DMS79 treated with DMSO at 0.1 percent for 48 hours (cell line): Measurements from ENCODE around the gene NTSR1.
A peak's percentile ranks its signal among the peaks of the same experiment; 100 is the strongest.

Experiments used
- DNase-seq: peaks from one replicate; lab custom pipeline; 2025; lab: John Stamatoyannopoulos, UW

Gene NTSR1

DNA sequence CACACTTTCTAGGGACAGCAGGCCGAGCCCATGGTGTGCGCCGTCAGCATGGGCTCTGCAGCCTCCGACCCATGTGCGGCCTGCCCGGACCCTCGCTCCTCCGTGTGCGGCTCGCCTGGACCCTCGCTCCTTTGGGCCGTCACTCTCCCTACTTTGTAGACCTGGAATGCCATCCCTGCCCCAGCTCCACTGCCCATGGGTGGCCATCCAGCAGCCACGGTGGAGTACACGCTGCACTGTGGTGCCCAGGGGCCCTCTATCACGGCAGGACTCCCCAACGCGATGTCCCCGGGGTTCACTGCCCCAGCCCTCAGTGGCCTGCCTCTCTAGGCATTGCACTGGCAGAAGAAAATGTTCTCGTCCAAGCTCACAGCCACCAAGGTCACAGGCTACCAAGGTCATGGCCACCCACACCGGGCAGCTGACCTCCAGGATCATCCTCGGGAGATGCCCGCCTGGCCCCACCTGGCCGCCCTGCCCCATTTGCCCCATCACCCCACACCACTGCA, 63.5 kb downstream of the NTSR1 start:
- DNase-seq = no peak

DNA sequence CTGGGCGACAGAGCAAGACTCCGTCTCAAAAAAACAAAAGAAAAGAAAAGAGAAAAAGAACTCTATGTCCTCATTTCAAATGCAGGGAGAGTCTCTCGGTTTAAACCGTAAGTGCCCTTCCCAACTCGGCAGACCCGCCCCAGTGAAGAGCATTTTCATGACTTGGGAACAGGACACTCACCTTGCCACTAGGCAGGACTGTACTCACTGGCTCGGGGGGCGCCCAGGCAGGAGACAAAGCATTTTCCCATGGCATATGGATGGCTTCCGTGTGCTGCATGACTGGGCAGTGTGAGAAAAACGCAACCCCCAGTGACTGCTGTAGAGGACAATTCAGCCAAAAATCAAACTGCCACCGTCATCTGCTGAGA, 64.0 kb downstream of the NTSR1 start:
- peak; percentile 74 for DNase-seq

DNA sequence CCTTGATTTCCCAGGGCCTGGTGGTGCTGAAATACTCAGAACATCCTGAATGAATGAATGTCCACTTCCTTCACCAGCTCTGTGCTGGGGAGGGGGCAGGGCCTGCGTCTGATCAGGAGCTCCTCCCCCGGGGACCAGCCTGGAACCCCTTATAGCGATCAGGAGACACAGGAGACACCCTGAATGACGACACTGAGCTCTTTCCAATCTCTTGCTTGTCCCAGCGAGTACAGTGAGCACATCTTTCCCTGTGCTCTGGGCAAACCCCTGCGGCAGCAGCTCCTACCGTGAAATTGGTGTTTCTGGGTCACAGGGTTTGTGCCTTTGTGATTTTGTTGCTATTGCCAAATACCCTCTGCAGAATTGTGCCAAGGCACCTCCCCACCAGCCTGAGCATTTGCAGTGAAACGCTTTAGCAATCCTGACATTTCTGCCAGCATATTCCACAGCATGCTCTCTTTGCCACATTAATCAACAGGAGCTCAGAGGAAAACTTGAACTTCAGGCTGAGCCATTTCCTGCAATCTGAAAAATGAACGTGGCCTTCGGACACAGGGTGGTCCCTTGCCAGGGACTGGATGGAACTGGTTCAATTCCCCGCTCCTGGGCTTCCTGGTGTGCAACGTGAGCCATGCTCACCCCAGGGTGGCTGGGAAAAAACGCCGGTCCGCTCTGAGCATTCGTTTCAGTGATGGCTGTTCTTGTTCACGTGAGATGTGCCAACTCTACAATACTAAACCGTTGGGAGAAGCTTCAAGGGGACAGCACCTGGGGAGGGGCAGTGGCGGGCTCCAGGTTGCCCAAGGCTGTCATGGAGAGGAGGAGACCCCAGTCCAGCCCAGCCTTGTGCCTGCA, 64.6 kb downstream of the NTSR1 start:
- DNase-seq = peak; percentile 85

DNA sequence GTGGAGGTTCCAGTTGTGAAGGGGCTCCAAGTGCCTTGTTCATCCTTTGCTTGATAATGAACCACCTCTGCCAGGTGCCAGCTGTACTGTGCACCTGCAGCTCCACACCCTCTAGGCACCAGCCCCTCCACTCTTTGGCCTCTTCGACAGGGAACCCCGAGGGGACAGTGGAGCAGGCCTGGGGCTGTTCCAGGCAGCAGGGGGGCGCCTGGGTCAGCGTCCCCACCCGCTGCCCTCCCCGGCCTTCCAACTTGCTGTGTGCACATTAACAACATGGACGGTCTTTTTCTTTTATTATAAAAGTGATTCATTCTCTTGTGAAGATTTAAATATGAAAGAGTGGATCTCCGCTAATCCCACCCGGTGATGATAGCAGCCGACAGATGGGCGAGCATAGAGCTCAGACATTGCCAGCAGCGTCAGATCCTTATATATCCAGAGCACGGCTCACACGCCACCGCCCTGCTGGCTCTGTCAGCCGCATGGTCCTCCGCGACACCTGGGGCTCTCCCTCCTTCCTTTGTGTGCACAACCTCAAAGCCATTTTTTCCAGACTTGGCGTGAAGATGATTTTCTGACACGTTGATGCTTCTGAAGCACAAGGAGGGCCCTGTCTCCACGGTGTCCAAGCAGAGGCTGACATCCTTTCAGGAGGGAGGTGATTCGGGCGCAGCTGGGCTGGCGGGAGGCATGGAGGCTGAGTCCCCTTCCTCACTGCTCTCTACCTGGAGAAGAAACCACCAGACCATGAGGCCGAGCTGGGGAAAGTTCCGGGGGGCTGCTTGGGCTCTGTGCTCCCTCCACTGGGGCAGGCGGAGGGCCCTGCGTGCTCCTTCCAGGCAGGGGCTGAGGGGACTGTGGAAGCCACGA, 65.4 kb downstream of the NTSR1 start:
- DNase-seq = peak; percentile 80

DNA sequence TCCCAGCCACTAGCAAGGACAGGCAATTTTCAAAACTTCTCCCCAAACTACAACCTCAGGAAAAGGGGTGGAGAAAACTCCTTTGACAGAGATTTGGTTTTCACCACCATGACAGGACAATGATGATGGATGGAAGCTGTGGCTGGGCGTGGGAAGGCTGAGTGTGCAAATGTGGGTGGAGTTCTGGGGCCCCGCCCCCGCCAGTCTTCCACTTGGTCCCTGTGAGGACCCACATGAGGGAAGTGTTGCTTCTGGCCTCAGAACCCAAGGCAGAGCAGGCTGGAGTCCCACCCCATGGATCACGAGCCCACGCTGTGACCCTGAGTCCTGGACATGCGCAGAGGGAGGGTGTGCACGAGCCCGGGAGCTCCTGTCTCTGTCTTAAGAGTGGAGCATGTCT, 66.1 kb downstream of the NTSR1 start:
- DNase-seq = no peak

DNA sequence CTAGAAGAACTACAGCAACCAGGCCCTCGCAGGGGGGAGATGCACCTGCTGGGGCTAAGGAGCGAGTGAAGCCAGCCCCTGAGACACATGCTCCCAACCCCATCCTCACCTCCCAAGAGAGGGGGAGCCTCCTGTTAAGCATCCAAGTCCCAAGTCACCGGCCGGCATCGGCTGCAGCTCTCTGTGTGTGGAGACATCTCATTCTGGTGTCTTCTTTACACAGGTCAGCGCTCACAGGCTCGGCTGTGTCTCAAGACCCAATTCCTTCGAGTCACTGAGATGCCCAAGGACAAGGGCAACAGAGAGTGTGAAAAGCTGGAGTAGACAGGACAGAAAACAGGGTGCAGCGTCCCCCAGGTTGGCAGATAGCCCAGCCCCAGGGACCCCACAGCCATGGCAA, 66.6 kb downstream of the NTSR1 start:
- no peak for DNase-seq

DNA sequence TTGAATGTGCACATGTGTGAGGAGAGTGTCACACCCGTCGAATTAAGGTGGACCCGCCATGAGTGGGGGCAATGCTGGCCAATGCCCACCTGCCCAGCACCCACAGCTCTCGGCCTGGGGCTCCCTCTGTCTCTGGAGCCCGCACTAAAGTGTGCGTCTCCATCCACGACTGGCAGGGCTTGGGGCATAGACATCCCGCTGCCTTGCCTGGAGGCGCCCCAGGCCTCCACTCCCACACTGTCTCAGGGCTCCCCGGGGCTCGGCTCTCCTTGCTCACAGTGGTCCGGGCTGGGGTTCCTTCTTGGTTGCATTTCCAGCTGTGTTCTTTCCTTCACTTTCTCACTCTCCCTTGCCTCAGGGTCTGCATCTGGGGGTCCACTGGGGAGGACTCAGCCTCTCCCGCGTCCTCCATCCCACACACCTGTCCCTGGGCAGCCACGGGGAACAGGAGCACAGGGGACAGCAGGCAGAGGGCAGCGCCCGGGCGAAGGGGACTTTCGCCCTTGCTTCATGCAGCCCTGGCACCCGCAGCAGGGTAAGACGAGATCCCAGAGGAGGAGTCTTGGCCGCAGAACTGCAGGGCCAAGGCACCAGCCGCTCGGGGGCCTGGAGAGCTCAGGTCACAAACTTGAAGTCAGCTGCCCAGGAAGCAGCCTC, 67.5 kb downstream of the NTSR1 start:
- DNase-seq = no peak

DNA sequence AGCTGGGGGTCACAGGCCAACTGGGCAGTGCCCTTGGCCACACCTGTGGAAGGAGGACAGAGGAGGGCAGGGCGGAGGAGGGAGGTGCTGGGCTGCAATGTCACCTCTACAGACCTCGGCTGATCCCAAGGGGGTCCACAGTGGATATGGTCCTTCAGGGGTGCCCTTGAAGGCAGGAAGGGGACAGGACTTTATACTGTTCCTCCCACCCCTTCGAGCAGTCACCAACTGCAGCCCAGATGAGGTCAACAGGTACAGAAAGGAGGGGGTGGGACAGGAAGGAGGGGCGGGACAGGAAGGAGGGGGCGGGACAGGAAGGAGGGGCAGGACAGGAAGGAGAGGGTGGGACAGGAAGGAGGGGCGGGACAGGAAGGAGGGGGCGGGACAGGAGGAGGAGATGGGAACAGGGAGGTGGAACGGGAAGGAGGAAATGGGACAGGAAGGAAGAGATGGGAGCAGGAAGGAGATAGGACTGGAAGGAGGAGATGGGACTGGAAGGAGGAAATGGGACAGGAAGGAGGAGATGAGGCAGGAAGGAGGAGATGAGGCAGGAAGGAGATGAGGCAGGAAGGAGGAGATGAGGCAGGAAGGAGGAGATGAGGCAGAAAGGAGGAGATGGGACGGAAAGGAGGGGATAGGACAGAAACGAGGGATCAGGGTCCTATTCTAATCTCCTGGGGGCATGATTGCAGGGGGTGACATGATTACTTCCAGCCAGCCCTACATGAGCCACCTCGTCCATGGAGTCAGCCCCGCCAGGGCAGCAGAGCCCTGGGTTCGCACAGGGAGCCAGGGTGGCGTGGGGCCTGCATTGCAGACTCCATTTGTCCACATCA, 68.3 kb downstream of the NTSR1 start:
- no peak for DNase-seq

DNA sequence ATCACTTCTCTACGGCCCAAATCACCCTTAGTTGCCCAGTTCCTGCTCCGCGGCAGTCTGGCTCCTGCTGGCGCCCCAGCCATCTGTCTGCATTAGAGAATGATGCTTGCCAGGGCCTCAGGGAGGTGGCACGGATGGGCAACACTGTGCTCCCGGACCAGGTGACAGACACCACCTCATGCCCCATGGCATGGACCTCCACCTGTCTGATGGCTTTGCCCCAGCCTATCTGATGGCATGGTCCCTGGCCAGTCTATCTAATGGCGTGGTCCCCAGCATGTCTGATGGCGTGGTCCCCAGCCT, 68.8 kb downstream of the NTSR1 start:
- no peak for DNase-seq

DNA sequence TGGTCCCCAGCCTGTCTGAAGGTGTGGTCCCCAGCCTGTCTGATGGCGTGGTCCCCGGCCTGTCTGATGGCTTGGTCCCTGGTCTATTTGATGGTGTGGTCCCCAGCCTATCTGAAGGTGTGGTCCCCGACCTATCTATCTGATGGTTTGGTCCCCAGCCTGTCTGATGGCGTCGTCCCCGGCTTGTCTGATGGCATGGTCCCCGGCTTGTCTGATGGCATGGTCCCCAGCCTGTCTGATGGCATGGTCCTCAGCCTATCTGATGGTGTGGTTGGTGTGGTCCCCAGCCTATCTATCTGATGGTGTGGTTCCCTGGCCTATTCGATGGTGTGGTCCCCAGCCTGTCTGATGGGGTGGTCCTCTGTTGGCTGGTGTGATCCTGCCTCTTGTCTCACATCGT, 69.4 kb downstream of the NTSR1 start:
- DNase-seq = no peak

DNA sequence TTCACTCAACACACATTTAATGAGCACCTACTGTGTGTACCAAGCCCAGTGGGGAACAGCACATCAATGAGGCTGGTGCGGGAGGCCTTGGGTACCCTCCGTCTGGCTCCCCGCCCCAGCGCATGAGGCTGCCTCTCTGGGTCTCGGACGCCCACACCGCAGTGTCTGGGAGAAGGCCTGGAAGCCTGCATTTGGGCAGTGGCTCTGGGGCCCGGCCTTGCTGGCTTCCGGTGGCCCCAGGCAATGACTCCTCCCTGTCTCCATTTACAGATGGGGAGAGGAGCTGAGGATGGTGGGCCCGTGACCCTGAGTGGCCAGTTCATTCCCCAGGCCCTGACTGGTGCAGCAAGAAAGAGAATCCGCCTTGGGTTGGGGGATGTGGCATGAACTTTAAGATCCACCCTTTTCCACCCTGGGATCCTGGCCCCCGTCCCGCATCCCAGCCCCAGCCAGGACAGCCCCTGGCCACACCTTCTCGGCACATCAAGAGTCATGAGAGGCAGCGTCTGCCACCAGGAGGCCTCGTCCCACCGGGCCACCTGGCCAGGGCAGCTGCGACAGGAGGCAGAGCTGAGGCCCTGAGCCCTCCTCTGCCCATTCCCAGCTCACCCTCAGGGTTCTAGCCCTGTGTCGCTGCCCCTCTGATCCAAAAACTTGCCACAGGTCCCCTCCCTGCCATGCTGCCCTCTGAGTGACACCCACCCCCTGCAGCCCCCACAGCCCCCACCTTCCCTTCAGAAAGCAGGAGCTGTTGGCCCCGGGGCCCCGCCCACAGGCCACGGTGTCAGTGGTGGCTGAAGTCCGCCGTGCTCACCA, 70.2 kb downstream of the NTSR1 start:
- no peak for DNase-seq

DNA sequence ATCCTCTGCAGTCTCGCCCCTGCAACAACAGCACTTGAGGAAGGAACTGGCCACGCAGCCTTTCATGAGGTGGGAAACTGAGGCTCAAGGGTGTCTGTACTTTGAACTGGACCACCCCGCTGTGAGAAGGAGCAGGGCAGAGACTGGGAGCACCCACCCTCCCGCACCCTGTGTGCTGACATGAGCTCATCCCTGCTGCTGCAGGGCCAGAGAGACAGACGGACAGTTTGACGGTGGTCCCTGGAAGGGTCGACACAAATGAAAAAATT, 70.7 kb downstream of the NTSR1 start:
- DNase-seq = no peak

DNA sequence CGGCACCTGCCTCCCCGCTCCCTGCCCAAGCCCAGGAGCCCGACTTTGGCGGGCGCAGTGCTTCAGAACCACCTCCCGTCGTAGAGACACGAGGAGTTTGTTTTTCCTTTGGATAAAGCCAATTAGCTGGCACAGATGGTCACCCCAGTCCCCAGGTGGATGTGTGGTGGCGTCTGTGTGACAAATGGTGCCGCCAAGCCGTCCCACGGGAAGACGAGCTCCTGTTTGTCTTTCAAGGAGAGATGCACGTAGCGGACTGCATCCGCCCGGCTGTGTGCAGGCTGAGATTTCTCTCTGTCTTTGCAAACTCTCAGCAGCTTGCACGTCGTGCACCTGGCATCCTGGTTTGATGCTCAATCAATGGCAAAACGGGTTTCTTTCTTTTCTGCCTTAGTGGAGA, 71.6 kb downstream of the NTSR1 start:
- peak; percentile 34 for DNase-seq

DNA sequence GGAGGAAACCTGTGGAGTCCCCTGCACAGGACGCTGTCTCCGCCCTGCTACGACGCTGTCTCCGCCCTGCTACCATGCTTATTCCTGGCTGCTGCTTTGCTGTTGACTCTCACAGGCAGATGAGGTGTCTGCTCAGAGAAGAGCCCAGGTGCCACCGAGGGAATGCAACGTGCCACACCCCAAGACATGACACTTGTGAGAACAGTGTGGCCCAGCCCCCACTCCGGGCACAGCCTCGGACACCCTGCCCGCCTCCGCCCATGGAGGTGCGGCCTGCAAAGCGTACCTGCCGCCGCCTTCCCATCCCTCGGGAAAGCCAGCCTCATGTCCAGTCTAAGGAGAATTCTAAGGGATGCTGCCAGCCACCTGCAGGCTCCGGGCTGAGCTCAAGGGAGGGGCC, 72.1 kb downstream of the NTSR1 start:
- DNase-seq = no peak

DNA sequence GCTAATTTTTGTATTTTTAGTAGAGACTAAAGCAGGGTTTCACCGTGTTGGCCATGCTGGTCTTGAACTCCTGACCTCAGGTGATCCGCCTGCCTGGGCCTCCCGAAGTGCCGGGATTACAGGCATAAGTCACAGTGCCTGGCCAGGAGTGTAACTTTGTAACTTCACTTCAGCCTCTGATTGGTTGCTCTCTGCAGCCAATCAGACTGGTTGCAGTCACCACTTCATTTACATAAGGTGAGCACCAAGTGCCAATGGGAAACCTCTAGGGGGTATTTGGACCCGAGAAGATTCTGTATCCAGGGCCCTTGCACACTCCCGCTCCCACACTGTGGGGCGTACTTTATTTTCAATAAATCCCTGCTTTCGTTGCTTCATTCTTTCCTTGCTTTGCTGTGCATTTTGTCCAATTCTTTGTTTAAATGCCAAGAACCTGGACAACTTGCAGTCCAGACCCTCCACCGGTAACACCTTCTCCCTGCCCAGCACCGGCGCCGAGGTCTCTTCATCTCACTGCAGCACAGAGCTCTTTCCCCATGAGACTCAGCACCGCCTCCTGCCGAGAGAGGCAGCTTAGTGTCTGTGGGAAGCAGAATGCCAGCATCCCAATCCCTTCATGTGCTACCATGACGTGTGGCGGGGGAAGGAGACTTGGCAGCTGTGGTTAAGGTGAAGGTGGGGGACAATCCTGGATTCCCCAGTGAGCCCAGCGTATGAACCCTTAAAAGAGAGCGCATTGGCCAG, 73.7 kb downstream of the NTSR1 start:
- DNase-seq = no peak

DNA sequence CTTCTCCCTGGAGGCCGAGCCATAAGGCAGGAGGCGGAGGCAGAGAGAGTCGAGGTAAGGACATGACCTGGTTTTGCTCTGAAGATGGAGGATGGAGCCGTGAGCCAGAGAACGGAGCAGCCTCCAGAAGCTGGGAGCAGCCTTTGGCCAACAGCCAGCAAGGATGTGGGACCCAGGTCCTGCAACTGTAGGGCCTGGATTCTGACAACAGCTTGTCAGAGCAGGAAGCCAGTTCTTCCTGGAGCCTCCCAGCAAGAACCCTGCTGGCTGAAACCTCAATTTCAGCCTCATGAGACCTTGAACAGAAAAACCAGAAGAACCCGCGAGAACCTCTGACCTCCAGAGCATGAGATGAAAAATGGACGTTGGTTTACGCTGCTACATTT, 74.2 kb downstream of the NTSR1 start:
- DNase-seq = no peak

DNA sequence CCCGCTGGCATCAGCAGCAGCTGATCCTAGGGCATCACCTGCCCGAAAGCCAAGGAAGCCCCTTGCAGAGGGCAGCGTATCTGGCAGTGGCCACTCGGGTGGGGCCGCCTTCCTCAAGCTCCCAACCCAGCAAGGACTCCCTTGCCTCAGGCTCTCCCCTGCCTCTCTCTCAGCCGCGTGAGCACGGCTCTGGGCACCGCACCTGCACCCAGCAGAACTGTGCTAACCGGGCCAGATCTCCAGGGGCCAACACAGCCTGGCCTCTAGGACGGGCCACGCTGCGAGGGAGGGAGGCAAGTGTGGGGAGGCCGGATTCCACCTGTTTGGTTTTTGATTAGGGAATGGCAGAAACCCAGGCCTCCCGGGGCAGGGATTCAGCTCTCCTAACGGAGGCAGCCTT, 75.9 kb downstream of the NTSR1 start:
- DNase-seq = no peak

DNA sequence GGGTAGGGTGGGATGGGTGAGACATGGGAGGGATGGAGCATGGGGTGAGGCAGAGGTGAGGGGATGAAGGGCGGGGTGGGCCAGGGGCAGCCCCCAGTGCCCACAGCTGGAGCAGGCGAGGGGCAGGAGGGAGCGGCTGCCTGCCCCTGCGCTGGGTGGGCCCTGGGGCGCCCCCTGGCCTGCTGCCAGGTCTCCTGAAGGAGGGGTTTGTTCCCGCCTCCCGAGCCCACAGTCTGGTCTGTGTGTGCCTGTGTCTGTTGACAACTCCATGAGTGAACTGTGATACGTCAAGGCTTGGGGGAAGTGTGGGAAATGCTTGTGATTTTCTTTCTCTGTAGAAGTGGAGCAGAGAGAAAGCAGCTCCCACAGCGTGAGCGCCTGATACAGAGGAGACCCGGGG, 76.8 kb downstream of the NTSR1 start:
- no peak for DNase-seq

DNA sequence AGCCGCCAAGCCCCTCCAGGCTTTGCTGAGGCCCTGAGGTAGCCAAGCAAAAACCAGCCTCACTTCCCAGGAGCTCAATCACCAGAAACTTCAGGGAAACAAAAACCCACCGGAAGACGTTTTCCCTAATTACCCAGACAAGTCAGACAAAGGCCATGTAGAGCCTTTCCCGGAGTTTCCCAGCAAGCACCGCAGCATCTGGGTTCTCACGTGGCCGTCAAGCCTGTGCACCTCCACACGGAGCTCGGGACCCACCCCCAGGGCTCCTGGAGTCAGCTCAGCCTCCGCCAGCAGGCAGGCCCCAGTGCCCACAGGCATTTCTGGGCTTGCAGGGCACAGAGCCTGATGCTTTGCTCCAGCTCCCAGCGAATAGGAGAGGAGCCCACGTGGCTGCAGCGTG, 77.5 kb downstream of the NTSR1 start:
- no peak for DNase-seq

DNA sequence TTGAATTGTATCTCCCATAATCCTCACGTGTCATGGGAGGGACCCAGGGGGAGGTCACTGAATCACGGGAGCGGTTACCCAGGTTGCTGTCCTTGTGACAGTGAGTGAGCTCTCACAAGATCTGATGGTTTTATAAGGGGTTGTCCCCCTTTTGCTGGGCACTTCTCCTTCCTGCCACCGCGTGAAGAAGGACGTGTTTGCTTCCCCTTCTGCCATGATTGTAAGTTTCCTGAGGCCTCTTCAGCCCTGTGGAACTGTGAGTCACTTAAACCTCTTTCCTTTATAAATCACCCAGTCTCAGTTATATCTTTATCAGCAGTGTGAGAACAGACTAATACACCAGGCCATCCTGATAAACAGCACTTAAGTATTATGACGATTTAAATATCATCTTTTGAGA, 78.7 kb downstream of the NTSR1 start:
- no peak for DNase-seq

DNA sequence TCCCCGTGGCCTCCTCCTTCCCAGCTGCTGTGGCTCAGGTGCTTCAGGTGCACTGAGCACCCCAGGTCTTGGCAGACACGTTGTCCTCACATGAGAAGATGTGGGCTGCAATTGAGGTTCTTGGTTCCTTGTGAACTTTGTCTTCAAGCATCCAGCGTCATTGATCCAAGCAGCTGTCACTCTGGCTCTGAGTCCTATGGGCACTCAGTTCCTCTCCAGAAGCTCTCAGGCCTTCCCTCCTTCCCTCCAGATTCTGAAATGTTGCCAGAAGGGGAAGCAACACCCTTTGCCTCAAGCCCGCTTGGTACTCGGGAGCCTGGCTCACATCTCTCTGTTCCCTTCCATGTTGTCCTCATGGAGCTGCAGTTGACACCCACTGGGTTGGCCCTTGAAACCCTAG, 79.2 kb downstream of the NTSR1 start:
- peak; percentile 58 for DNase-seq
